Measurements from ENCODE around the gene BAZ1B.
"Not testable (repeated sequence)": the region's sequence is repeated elsewhere in the genome, so short reads cannot be mapped to it uniquely, and the experiment has no call there.

BAZ1B gene

GRCh38 chr7:73437091-73437490, 85.0 kb downstream of the BAZ1B start:
- DNase-seq, result no peak
- Mint-ChIP-seq H3K27ac (no peak overlapping the region), H3K4me3 (no peak overlapping the region), H3K4me1 (peaks cover 3% of the 10 kb centered on the region), H3K27me3 (no peaks in the 10 kb centered on the region), H3K36me3 (ENCODE audit: low read depth) (peaks cover 18% of the 10 kb centered on the region), H3K9me3 (no peaks in the 10 kb centered on the region)
- ATAC-seq, result no peak

- DNase-seq, result no peak
- Mint-ChIP-seq H3K27me3 (no peaks in the 10 kb centered on the region), H3K4me3 (no peak overlapping the region), H3K9me3 (no peaks in the 10 kb centered on the region), H3K27ac (no peak overlapping the region), H3K36me3 (ENCODE audit: low read depth) (peaks cover 12% of the 10 kb centered on the region), H3K4me1 (peaks cover 3% of the 10 kb centered on the region)
- ATAC-seq, result no peak
Measured at GRCh38 chr7:73436031-73436929, 85.8 kb downstream of the BAZ1B start.

- H3K27ac Mint-ChIP-seq, result no peak overlapping the region
- H3K27me3 Mint-ChIP-seq, result no peaks in the 10 kb centered on the region
- H3K9me3 Mint-ChIP-seq, result no peaks in the 10 kb centered on the region
- no peak overlapping the region for H3K4me3 Mint-ChIP-seq
- DNase-seq (no peak), ATAC-seq (no peak)
- peaks cover 3% of the 10 kb centered on the region for H3K4me1 Mint-ChIP-seq
- peaks cover 9% of the 10 kb centered on the region for H3K36me3 Mint-ChIP-seq (ENCODE audit: low read depth)
Measured at GRCh38 chr7:73435471-73436009, 86.6 kb downstream of the BAZ1B start.

- Mint-ChIP-seq H3K27ac (no peak overlapping the region), H3K4me3 (peak overlapping the region; percentile 21), H3K36me3 (ENCODE audit: low read depth) (peaks cover 4% of the 10 kb centered on the region), H3K4me1 (peaks cover 3% of the 10 kb centered on the region), H3K9me3 (no peaks in the 10 kb centered on the region), H3K27me3 (no peaks in the 10 kb centered on the region)
- no peak for ATAC-seq
- no peak for DNase-seq
Measured at GRCh38 chr7:73434701-73435069, 87.4 kb downstream of the BAZ1B start.

- ATAC-seq (peak; percentile 5), DNase-seq (no peak)
- Mint-ChIP-seq H3K4me1 (peaks cover 3% of the 10 kb centered on the region), H3K36me3 (ENCODE audit: low read depth) (no peaks in the 10 kb centered on the region), H3K27me3 (no peaks in the 10 kb centered on the region), H3K9me3 (no peaks in the 10 kb centered on the region), H3K27ac (no peak overlapping the region), H3K4me3 (no peak overlapping the region)
Measured at GRCh38 chr7:73433924-73434700, 88.0 kb downstream of the BAZ1B start.

GRCh38 chr7:73432676-73433075, 89.4 kb downstream of the BAZ1B start:
- Mint-ChIP-seq H3K27me3 (no peaks in the 10 kb centered on the region), H3K27ac (no peak overlapping the region), H3K36me3 (ENCODE audit: low read depth) (no peaks in the 10 kb centered on the region), H3K9me3 (no peaks in the 10 kb centered on the region), H3K4me3 (no peak overlapping the region), H3K4me1 (peaks cover 3% of the 10 kb centered on the region)
- DNase-seq, result no peak
- ATAC-seq, result no peak

GRCh38 chr7:73431041-73431835, 90.9 kb downstream of the BAZ1B start:
- Mint-ChIP-seq H3K4me1 (peaks cover 3% of the 10 kb centered on the region), H3K27me3 (no peaks in the 10 kb centered on the region), H3K36me3 (ENCODE audit: low read depth) (no peaks in the 10 kb centered on the region), H3K27ac (no peak overlapping the region), H3K9me3 (no peaks in the 10 kb centered on the region), H3K4me3 (no peak overlapping the region)
- no peak for DNase-seq
- ATAC-seq, result no peak

GRCh38 chr7:73430540-73430939, 91.6 kb downstream of the BAZ1B start:
- ATAC-seq, H3K4me3 Mint-ChIP-seq, H3K27ac Mint-ChIP-seq: not testable (repeated sequence)

GRCh38 chr7:73429622-73430505, 92.2 kb downstream of the BAZ1B start:
- no peak overlapping the region for H3K4me3 Mint-ChIP-seq
- H3K9me3 Mint-ChIP-seq, result no peaks in the 10 kb centered on the region
- ATAC-seq (no peak), DNase-seq (no peak)
- no peak overlapping the region for H3K27ac Mint-ChIP-seq
- H3K4me1 Mint-ChIP-seq, result peaks cover 3% of the 10 kb centered on the region
- H3K36me3 Mint-ChIP-seq (ENCODE audit: low read depth), result no peaks in the 10 kb centered on the region
- no peaks in the 10 kb centered on the region for H3K27me3 Mint-ChIP-seq

More at GRCh38 chr7:73430540-73430939, 91.6 kb downstream of the BAZ1B start:
- DNase-seq; H3K4me1 Mint-ChIP-seq; H3K27me3 Mint-ChIP-seq; H3K36me3 Mint-ChIP-seq (ENCODE audit: low read depth); H3K9me3 Mint-ChIP-seq: not testable (repeated sequence)

GRCh38 chr7:73429215-73429614, 92.9 kb downstream of the BAZ1B start:
- Mint-ChIP-seq H3K27me3 (peaks cover 3% of the 10 kb centered on the region), H3K27ac (no peak overlapping the region), H3K9me3 (no peaks in the 10 kb centered on the region), H3K4me1 (peaks cover 1% of the 10 kb centered on the region), H3K4me3 (no peak overlapping the region), H3K36me3 (ENCODE audit: low read depth) (no peaks in the 10 kb centered on the region)
- ATAC-seq (no peak), DNase-seq (no peak)

GRCh38 chr7:73427902-73428787, 93.9 kb downstream of the BAZ1B start:
- peaks cover 7% of the 10 kb centered on the region for H3K27me3 Mint-ChIP-seq
- no peaks in the 10 kb centered on the region for H3K9me3 Mint-ChIP-seq
- DNase-seq (no peak), ATAC-seq (no peak)
- H3K4me1 Mint-ChIP-seq, result no peaks in the 10 kb centered on the region
- no peaks in the 10 kb centered on the region for H3K36me3 Mint-ChIP-seq (ENCODE audit: low read depth)
- H3K27ac Mint-ChIP-seq, result no peak overlapping the region
- no peak overlapping the region for H3K4me3 Mint-ChIP-seq

GRCh38 chr7:73426016-73426415, 96.1 kb downstream of the BAZ1B start:
- Mint-ChIP-seq H3K4me3 (no peak overlapping the region), H3K27me3 (peaks cover 7% of the 10 kb centered on the region), H3K9me3 (no peaks in the 10 kb centered on the region), H3K36me3 (ENCODE audit: low read depth) (no peaks in the 10 kb centered on the region), H3K4me1 (no peaks in the 10 kb centered on the region), H3K27ac (no peak overlapping the region)
- no peak for DNase-seq
- ATAC-seq, result no peak

Measured in activated naive CD8-positive, alpha-beta T cell treated with anti-CD3 and anti-CD28 coated beads, Interleukin-2, amount 50 U/mL, for 24 hours (primary cell).